ENCODE data around the gene C2CD2. TPM values are rescaled to one million over a fixed set of nuclear protein-coding genes. Genes with fewer than 3 reads are reported as not detected.

C2CD2 gene
- total RNA-seq, 2 experiments from 2014 or later = 8.2 to 8.8 TPM

DNA sequence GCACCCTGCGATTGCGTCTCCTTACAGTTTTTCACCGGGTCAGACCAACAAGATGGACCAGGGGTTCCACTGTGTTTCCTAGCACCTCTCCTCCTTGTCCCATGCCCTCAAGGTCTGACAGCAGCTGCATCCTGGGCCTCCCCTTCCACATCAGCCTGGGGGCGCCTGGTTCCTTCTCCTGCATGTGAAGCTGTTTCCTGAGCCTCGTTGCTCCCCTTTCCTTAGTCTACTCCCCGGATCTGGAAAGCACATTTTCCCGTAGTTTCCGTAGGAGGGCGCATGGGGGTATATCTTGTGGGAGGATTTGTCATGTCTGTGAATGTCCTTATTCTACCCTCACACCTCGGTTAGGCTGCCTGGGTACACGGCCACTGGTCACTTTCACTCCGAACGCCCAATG, 80.8 kb downstream of the C2CD2 start:
- Histone ChIP-seq H3K27ac (ENCODE audit: low read depth in 1 of 2, low read length in 2 of 2) (no peak overlapping the region), H3K4me1 (ENCODE audit: insufficient read depth, low read length) (peaks cover 18% of the 10 kb centered on the region), H3K27me3 (ENCODE audit: control insufficient read depth in 1 of 2, insufficient read depth in 2 of 2, low read length in 2 of 2) (no peaks in the 10 kb centered on the region), H3K4me3 (ENCODE audit: low read length) (no peak overlapping the region), H3K36me3 (ENCODE audit: insufficient read depth, low read length) (peaks cover 2% of the 10 kb centered on the region), H3K9me3 (ENCODE audit: control insufficient read depth in 1 of 2, insufficient read depth in 1 of 2, low read length in 2 of 2) (no peaks in the 10 kb centered on the region)
- Mint-ChIP-seq H3K36me3 (ENCODE audit: low read depth) (peaks cover 11% of the 10 kb centered on the region), H3K9me3 (no peaks in the 10 kb centered on the region), H3K4me3 (no peak overlapping the region), H3K27ac (no peak overlapping the region), H3K27me3 (no peaks in the 10 kb centered on the region), H3K4me1 (ENCODE audit: low read depth) (peaks cover 22% of the 10 kb centered on the region)
- DNase-seq (no peak), ATAC-seq (ENCODE audit: poor library complexity) (no peak)
- TF ChIP-seq, protein P1, sequence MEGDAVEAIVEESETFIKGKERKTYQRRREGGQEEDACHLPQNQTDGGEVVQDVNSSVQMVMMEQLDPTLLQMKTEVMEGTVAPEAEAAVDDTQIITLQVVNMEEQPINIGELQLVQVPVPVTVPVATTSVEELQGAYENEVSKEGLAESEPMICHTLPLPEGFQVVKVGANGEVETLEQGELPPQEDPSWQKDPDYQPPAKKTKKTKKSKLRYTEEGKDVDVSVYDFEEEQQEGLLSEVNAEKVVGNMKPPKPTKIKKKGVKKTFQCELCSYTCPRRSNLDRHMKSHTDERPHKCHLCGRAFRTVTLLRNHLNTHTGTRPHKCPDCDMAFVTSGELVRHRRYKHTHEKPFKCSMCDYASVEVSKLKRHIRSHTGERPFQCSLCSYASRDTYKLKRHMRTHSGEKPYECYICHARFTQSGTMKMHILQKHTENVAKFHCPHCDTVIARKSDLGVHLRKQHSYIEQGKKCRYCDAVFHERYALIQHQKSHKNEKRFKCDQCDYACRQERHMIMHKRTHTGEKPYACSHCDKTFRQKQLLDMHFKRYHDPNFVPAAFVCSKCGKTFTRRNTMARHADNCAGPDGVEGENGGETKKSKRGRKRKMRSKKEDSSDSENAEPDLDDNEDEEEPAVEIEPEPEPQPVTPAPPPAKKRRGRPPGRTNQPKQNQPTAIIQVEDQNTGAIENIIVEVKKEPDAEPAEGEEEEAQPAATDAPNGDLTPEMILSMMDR (IDR thresholded peaks at IDR 0.05) = no peak
- ChIA-PET POLR2A (no interaction called here), CTCF (no interaction called here)
- intact Hi-C loops (cut with DNase I, micrococcal nuclease) = no loop called here

DNA sequence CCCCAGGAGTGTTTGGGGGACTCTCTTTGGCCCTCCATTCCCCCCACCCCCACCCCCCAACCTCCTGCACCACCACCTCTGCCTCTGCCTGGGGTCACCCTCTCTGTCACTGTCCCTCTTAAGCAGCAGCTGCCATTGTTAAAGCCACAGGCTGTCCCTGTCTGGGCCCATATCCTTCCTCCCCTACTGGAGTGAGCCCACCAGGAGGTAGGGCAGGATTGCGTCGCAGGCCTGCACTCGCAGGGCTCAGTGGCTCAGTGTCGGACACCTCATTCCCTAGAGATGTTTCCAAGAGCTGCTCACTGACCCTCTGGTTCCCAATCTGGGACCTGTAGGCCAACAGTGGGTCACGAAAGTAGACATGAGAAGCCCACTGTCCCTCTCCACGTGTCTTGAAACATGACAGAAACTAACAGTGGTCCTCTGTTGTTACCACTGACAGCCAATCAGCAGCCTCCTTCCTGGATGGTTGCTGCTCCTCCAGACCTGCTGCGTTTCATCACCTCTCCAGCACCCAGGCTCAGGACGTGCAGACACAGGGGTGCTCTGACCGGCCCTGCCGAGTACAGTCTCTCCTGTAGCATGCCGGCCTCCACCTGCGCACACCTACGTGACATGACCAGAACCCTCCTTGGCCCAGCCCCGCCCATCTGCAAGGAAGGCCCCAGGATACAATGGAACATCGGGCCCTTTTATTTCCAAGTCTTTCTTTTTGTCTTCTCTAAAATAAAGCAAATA, 82.4 kb downstream of the C2CD2 start:
- no peaks in the 10 kb centered on the region for H3K27me3 Mint-ChIP-seq
- H3K9me3 Mint-ChIP-seq = no peaks in the 10 kb centered on the region
- POLR2A ChIA-PET = no interaction called here
- Histone ChIP-seq H3K4me3 (ENCODE audit: low read length) (no peak overlapping the region), H3K9me3 (ENCODE audit: control insufficient read depth in 1 of 2, insufficient read depth in 1 of 2, low read length in 2 of 2) (no peaks in the 10 kb centered on the region), H3K4me1 (ENCODE audit: insufficient read depth, low read length) (peaks cover 2% of the 10 kb centered on the region), H3K27ac (ENCODE audit: low read depth in 1 of 2, low read length in 2 of 2) (no peak overlapping the region), H3K36me3 (ENCODE audit: insufficient read depth, low read length) (peaks cover 2% of the 10 kb centered on the region), H3K27me3 (ENCODE audit: control insufficient read depth in 1 of 2, insufficient read depth in 2 of 2, low read length in 2 of 2) (no peaks in the 10 kb centered on the region)
- peaks cover 11% of the 10 kb centered on the region for H3K4me1 Mint-ChIP-seq (ENCODE audit: low read depth)
- CTCF ChIA-PET = no interaction called here
- H3K27ac Mint-ChIP-seq = no peak overlapping the region
- no peak for ATAC-seq (ENCODE audit: poor library complexity)
- TF ChIP-seq, protein P1 (IDR thresholded peaks at IDR 0.05) = no peak
- H3K4me3 Mint-ChIP-seq = no peak overlapping the region
- DNase-seq = no peak
- intact Hi-C loops (cut with DNase I, micrococcal nuclease) = no loop called here
- H3K36me3 Mint-ChIP-seq (ENCODE audit: low read depth) = peaks cover 7% of the 10 kb centered on the region

DNA sequence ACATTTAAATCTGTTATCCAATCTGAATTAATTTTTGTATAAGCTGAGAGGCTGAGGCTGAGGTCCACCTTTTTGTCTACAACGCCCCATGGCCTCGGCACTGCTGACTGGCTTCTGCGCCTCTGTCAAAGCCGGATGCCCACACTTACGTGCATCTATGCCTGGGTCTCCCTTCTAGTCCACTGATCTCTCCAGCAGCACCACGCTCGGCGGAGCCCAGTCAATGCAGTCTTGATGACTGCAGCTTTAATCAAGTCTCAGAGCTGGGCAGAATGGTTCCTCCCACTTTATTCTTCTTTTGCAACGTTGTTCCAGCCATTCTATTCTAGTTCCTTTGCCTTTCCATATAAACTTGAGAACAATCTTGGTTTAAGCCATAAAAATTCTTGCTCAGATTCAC, 84.0 kb downstream of the C2CD2 start:
- no peaks in the 10 kb centered on the region for H3K9me3 Mint-ChIP-seq
- ChIA-PET CTCF (no interaction called here), POLR2A (no interaction called here)
- H3K36me3 Mint-ChIP-seq (ENCODE audit: low read depth) = no peaks in the 10 kb centered on the region
- peaks cover 2% of the 10 kb centered on the region for H3K36me3 ChIP-seq (ENCODE audit: insufficient read depth, low read length)
- no peaks in the 10 kb centered on the region for H3K4me1 Mint-ChIP-seq (ENCODE audit: low read depth)
- no peak overlapping the region for H3K4me3 ChIP-seq (ENCODE audit: low read length)
- H3K9me3 ChIP-seq (ENCODE audit: control insufficient read depth in 1 of 2, insufficient read depth in 1 of 2, low read length in 2 of 2) = no peaks in the 10 kb centered on the region
- no peak for DNase-seq
- no peak for ATAC-seq (ENCODE audit: poor library complexity)
- H3K27me3 ChIP-seq (ENCODE audit: control insufficient read depth in 1 of 2, insufficient read depth in 2 of 2, low read length in 2 of 2) = no peaks in the 10 kb centered on the region
- H3K4me1 ChIP-seq (ENCODE audit: insufficient read depth, low read length) = peaks cover 7% of the 10 kb centered on the region
- H3K27ac Mint-ChIP-seq = no peak overlapping the region
- TF ChIP-seq, protein P1 (IDR thresholded peaks at IDR 0.05) = no peak
- intact Hi-C loops (cut with DNase I, micrococcal nuclease) = no loop called here
- no peak overlapping the region for H3K4me3 Mint-ChIP-seq
- no peak overlapping the region for H3K27ac ChIP-seq (ENCODE audit: low read depth in 1 of 2, low read length in 2 of 2)
- H3K27me3 Mint-ChIP-seq = no peaks in the 10 kb centered on the region
